T-helper 1 cell treated with Interleukin-12 subunit alpha and Interleukin-12 subunit beta and Interleukin-4 antibody, amounts not matched to agents 30 μg/mL and 1 μg/mL, for 36 hours (primary cell): ENCODE results near the gene RAD51AP1.

Source experiments
- H3K27ac Mint-ChIP-seq: one replicate; pipeline ENCODE4 v1.8.0; 2021; ENCODE audit warnings: mild to moderate bottlenecking, mixed read lengths
- H3K27me3 Mint-ChIP-seq: one replicate; pipeline ENCODE4 v1.8.0; 2021; ENCODE audit warnings: low read depth, mixed read lengths
- H3K36me3 Mint-ChIP-seq: one replicate; pipeline ENCODE4 v1.8.0; 2021; ENCODE audit warnings: low read depth, mixed read lengths
- H3K4me1 Mint-ChIP-seq: one replicate; pipeline ENCODE4 v1.8.0; 2021; ENCODE audit warnings: low read depth, mixed read lengths
- H3K4me3 Mint-ChIP-seq: one replicate; pipeline ENCODE4 v1.8.0; 2021; ENCODE audit warnings: mild to moderate bottlenecking, moderate library complexity, mixed read lengths
- H3K9me3 Mint-ChIP-seq: one replicate; pipeline ENCODE4 v1.8.0; 2021; ENCODE audit warnings: mixed read lengths

The RAD51AP1 gene

GRCh38 chr12:4589941-4590340, 51.3 kb downstream of the RAD51AP1 start:
- Mint-ChIP-seq H3K9me3 (peaks cover 4% of the 10 kb centered on the region), H3K4me3 (no peak overlapping the region), H3K36me3 (no peaks in the 10 kb centered on the region), H3K27ac (no peak overlapping the region), H3K4me1 (no peaks in the 10 kb centered on the region), H3K27me3 (peaks cover 6% of the 10 kb centered on the region)

- no peaks in the 10 kb centered on the region for H3K36me3 Mint-ChIP-seq
- H3K4me1 Mint-ChIP-seq, result no peaks in the 10 kb centered on the region
- peaks cover 4% of the 10 kb centered on the region for H3K9me3 Mint-ChIP-seq
- no peak overlapping the region for H3K4me3 Mint-ChIP-seq
- H3K27me3 Mint-ChIP-seq, result peaks cover 10% of the 10 kb centered on the region
- no peak overlapping the region for H3K27ac Mint-ChIP-seq
Measured at GRCh38 chr12:4591180-4591687, 52.5 kb downstream of the RAD51AP1 start.

GRCh38 chr12:4595881-4596280, 57.2 kb downstream of the RAD51AP1 start:
- Mint-ChIP-seq H3K27me3 (peaks cover 10% of the 10 kb centered on the region), H3K27ac (no peak overlapping the region), H3K9me3 (no peaks in the 10 kb centered on the region), H3K36me3 (no peaks in the 10 kb centered on the region), H3K4me3 (no peak overlapping the region), H3K4me1 (peaks cover 2% of the 10 kb centered on the region)

- no peaks in the 10 kb centered on the region for H3K36me3 Mint-ChIP-seq
- peaks cover 3% of the 10 kb centered on the region for H3K4me1 Mint-ChIP-seq
- no peak overlapping the region for H3K27ac Mint-ChIP-seq
- H3K27me3 Mint-ChIP-seq, result peaks cover 14% of the 10 kb centered on the region
- H3K4me3 Mint-ChIP-seq, result no peak overlapping the region
- no peaks in the 10 kb centered on the region for H3K9me3 Mint-ChIP-seq
Measured at GRCh38 chr12:4603421-4603820, 64.7 kb downstream of the RAD51AP1 start.

GRCh38 chr12:4603946-4604345, 65.3 kb downstream of the RAD51AP1 start:
- H3K27ac Mint-ChIP-seq, result no peak overlapping the region
- H3K27me3 Mint-ChIP-seq, result peaks cover 14% of the 10 kb centered on the region
- H3K9me3 Mint-ChIP-seq, result no peaks in the 10 kb centered on the region
- no peaks in the 10 kb centered on the region for H3K36me3 Mint-ChIP-seq
- H3K4me1 Mint-ChIP-seq, result peaks cover 3% of the 10 kb centered on the region
- no peak overlapping the region for H3K4me3 Mint-ChIP-seq

GRCh38 chr12:4604684-4605193, 66.0 kb downstream of the RAD51AP1 start:
- Mint-ChIP-seq H3K27ac (peak overlapping the region; percentile 81), H3K36me3 (no peaks in the 10 kb centered on the region), H3K9me3 (no peaks in the 10 kb centered on the region), H3K4me1 (peaks cover 3% of the 10 kb centered on the region), H3K27me3 (peaks cover 14% of the 10 kb centered on the region), H3K4me3 (peak overlapping the region; percentile 96)

GRCh38 chr12:4607056-4607455, 68.4 kb downstream of the RAD51AP1 start:
- Mint-ChIP-seq H3K4me3 (no peak overlapping the region), H3K4me1 (peaks cover 3% of the 10 kb centered on the region), H3K27ac (no peak overlapping the region), H3K27me3 (peaks cover 13% of the 10 kb centered on the region), H3K9me3 (no peaks in the 10 kb centered on the region), H3K36me3 (no peaks in the 10 kb centered on the region)

- peaks cover 3% of the 10 kb centered on the region for H3K4me1 Mint-ChIP-seq
- H3K9me3 Mint-ChIP-seq, result no peaks in the 10 kb centered on the region
- peaks cover 11% of the 10 kb centered on the region for H3K36me3 Mint-ChIP-seq
- no peak overlapping the region for H3K4me3 Mint-ChIP-seq
- H3K27ac Mint-ChIP-seq, result no peak overlapping the region
- H3K27me3 Mint-ChIP-seq, result no peaks in the 10 kb centered on the region
Measured at GRCh38 chr12:4609071-4609470, 70.4 kb downstream of the RAD51AP1 start.
